ENCODE data around the gene KIFC1. TPM values are rescaled to one million over a fixed set of nuclear protein-coding genes. Genes with fewer than 3 reads are reported as not detected.

Gene KIFC1
- total and polyA plus RNA-seq, 2 donors (not counting 1 experiment from before 2014, with no cell fraction given): 0.79 to 1.0 TPM

DNA sequence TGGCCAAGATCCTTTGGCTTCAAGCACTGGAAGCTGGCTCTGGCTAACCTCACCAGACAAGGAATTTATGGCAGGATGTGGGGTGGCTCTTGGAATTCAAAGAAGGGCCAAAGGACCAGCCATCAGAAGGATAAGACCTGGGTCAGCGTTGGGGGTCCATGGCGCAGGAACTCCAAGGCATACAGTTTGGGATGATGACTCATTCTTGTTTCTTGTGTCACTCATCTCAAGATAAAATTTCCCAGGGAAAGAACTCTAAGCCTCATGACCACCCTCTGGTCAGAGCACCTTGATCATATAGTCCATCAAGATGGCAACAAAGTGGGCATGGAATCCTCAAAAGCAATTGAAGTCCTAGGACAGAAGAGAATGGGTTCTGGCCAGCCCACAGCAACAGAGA is 67.6 kb downstream of the KIFC1 start:
- intact Hi-C loops (cut with micrococcal nuclease): no loop called here
- no peak overlapping the region for H3K27ac Mint-ChIP-seq
- H3K4me1 Mint-ChIP-seq: peaks cover 18% of the 10 kb centered on the region
- TF ChIP-seq EZH2 (IDR thresholded peaks at IDR 0.05; ENCODE audit: borderline replicate concordance, insufficient read depth, low read depth, low read length, poor library complexity, severe bottlenecking): no peak
- TF ChIP-seq, protein P1, sequence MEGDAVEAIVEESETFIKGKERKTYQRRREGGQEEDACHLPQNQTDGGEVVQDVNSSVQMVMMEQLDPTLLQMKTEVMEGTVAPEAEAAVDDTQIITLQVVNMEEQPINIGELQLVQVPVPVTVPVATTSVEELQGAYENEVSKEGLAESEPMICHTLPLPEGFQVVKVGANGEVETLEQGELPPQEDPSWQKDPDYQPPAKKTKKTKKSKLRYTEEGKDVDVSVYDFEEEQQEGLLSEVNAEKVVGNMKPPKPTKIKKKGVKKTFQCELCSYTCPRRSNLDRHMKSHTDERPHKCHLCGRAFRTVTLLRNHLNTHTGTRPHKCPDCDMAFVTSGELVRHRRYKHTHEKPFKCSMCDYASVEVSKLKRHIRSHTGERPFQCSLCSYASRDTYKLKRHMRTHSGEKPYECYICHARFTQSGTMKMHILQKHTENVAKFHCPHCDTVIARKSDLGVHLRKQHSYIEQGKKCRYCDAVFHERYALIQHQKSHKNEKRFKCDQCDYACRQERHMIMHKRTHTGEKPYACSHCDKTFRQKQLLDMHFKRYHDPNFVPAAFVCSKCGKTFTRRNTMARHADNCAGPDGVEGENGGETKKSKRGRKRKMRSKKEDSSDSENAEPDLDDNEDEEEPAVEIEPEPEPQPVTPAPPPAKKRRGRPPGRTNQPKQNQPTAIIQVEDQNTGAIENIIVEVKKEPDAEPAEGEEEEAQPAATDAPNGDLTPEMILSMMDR (IDR thresholded peaks at IDR 0.05): no peak
- H3K4me3 ChIP-seq (ENCODE audit: control extremely low read depth in 1 of 5, extremely low read depth in 1 of 5, insufficient read depth in 1 of 5, low read depth in 2 of 5, low read length in 4 of 5): no peak overlapping the region
- no peak for ATAC-seq (ENCODE audit: low read depth)
- H4K20me1 ChIP-seq (ENCODE audit: control insufficient read depth, insufficient read depth, low read length, poor library complexity, severe bottlenecking): no peaks in the 10 kb centered on the region
- H3K9ac ChIP-seq (ENCODE audit: low read length): no peak overlapping the region
- ChIA-PET CTCF (no interaction called here), POLR2A (no interaction called here)
- H3K27me3 ChIP-seq (replicated peaks in 1 of 4; ENCODE audit: control extremely low read depth in 1 of 4, control insufficient read depth in 3 of 4, insufficient read depth in 4 of 4, low read length in 3 of 4): peaks cover 0 to 2% (median 0%) of the 10 kb centered on the region in 4 experiments
- H3K9me3 Mint-ChIP-seq (ENCODE audit: insufficient read depth): no peaks in the 10 kb centered on the region
- no peak overlapping the region for H3K4me3 Mint-ChIP-seq
- peaks cover 24% of the 10 kb centered on the region for H3K79me2 ChIP-seq (ENCODE audit: control insufficient read depth, insufficient read depth, low read length)
- H3K27ac ChIP-seq (ENCODE audit: low read length in 2 of 2): no peak overlapping the region
- H3K9me3 ChIP-seq (ENCODE audit: control extremely low read depth in 1 of 3, control insufficient read depth in 2 of 3, insufficient read depth in 1 of 3, low read length in 2 of 3): no peaks in the 10 kb centered on the region
- WGBS (ENCODE audit: insufficient coverage): 100% methylated on average over 1 of the region's 2 CpGs
- H3K27me3 Mint-ChIP-seq: no peaks in the 10 kb centered on the region
- H3K36me3 ChIP-seq (replicated peaks in 1 of 2; ENCODE audit: control extremely low read depth in 1 of 2, control insufficient read depth in 1 of 2, extremely low read depth in 1 of 2, insufficient read depth in 2 of 2, low read length in 1 of 2): peaks cover 0 to 3% of the 10 kb centered on the region in 2 experiments
- H3K4me2 ChIP-seq (replicated peaks; ENCODE audit: low read depth, low read length, poor library complexity, severe bottlenecking): no peak overlapping the region
- no peak for DNase-seq
- no peak overlapping the region for H2AFZ ChIP-seq (ENCODE audit: insufficient read depth, low read depth, low read length, poor library complexity, severe bottlenecking)
- peaks cover 7% of the 10 kb centered on the region in 2 donors for H3K4me1 ChIP-seq (ENCODE audit: control insufficient read depth in 2 of 2, insufficient read depth in 2 of 2, low read length in 2 of 2)

Small RNA genes lying within 50 kb of the gene (small RNA-seq; reads per million reads assigned to genes)
- gene RPL35AP4 (ENCODE audit: insufficient read length, low read depth, low replicate concordance) (not detected), gene ZBTB9 (ENCODE audit: insufficient read length, low read depth, low replicate concordance) (not detected)

Other genes with a start within 250 kb of the KIFC1 start
- 0.39 and 0.66 TPM in 2 replicates for gene COL11A2, start 199.4 kb upstream of the KIFC1 start, total RNA-seq
- 0.82 and 0.88 TPM in 2 replicates for gene COL11A2, start 199.4 kb upstream of the KIFC1 start, polyA plus RNA-seq
- 94.1 and 99.9 TPM in 2 replicates for gene RXRB, start 191.2 kb upstream of the KIFC1 start, total RNA-seq
- 82.3 and 88.3 TPM in 2 replicates for gene RXRB, start 191.2 kb upstream of the KIFC1 start, polyA plus RNA-seq
- 26.1 and 29.6 TPM in 2 replicates for gene SLC39A7, start 191.0 kb upstream of the KIFC1 start, total RNA-seq
- gene SLC39A7, start 191.0 kb upstream of the KIFC1 start, polyA plus RNA-seq: 18.7 and 22.2 TPM in 2 replicates
- 10.8 and 12.9 TPM in 2 replicates for gene HSD17B8, start 187.2 kb upstream of the KIFC1 start, total RNA-seq
- 12.8 and 25.5 TPM in 2 replicates for gene HSD17B8, start 187.2 kb upstream of the KIFC1 start, polyA plus RNA-seq
- 43.4 and 44.2 TPM in 2 replicates for gene RING1, start 183.3 kb upstream of the KIFC1 start, total RNA-seq
- gene RING1, start 183.3 kb upstream of the KIFC1 start, polyA plus RNA-seq: 34.9 and 37.1 TPM in 2 replicates
- gene VPS52, start 119.9 kb upstream of the KIFC1 start, total RNA-seq: 100 and 108 TPM in 2 replicates
- 144 and 184 TPM in 2 replicates for gene VPS52, start 119.9 kb upstream of the KIFC1 start, polyA plus RNA-seq
- 3,593 and 3,830 TPM in 2 replicates for gene RPS18, start 119.7 kb upstream of the KIFC1 start, total RNA-seq
- gene RPS18, start 119.7 kb upstream of the KIFC1 start, polyA plus RNA-seq: 5,829 and 6,485 TPM in 2 replicates
- 44.1 and 46.0 TPM in 2 replicates for gene B3GALT4, start 114.7 kb upstream of the KIFC1 start, total RNA-seq
- gene B3GALT4, start 114.7 kb upstream of the KIFC1 start, polyA plus RNA-seq: 4.6 and 10.2 TPM in 2 replicates
- gene WDR46, start 102.6 kb upstream of the KIFC1 start, total RNA-seq: 66.4 and 77.2 TPM in 2 replicates
- gene WDR46, start 102.6 kb upstream of the KIFC1 start, polyA plus RNA-seq: 43.6 and 60.1 TPM in 2 replicates
- gene PFDN6, start 102.2 kb upstream of the KIFC1 start, total RNA-seq: 44.7 and 51.1 TPM in 2 replicates
- gene PFDN6, start 102.2 kb upstream of the KIFC1 start, polyA plus RNA-seq: 33.2 and 34.2 TPM in 2 replicates
- gene RGL2, start 92.9 kb upstream of the KIFC1 start, total RNA-seq: 94.7 and 98.5 TPM in 2 replicates
- 133 and 161 TPM in 2 replicates for gene RGL2, start 92.9 kb upstream of the KIFC1 start, polyA plus RNA-seq
- 288 and 302 TPM in 2 replicates for gene TAPBP, start 77.7 kb upstream of the KIFC1 start, total RNA-seq
- gene TAPBP, start 77.7 kb upstream of the KIFC1 start, polyA plus RNA-seq: 279 and 310 TPM in 2 replicates
- gene ZBTB22, start 74.1 kb upstream of the KIFC1 start, total RNA-seq: 39.7 and 44.4 TPM in 2 replicates
- 22.0 and 25.9 TPM in 2 replicates for gene ZBTB22, start 74.1 kb upstream of the KIFC1 start, polyA plus RNA-seq
- gene DAXX, start 68.9 kb upstream of the KIFC1 start, total RNA-seq: 64.7 and 72.2 TPM in 2 replicates
- gene DAXX, start 68.9 kb upstream of the KIFC1 start, polyA plus RNA-seq: 44.8 and 54.3 TPM in 2 replicates
- gene PHF1, start 19.2 kb downstream of the KIFC1 start, total RNA-seq: 179 and 198 TPM in 2 replicates
- gene PHF1, start 19.2 kb downstream of the KIFC1 start, polyA plus RNA-seq: 365 and 548 TPM in 2 replicates
- 134 and 137 TPM in 2 replicates for gene CUTA, start 26.3 kb downstream of the KIFC1 start, total RNA-seq
- gene CUTA, start 26.3 kb downstream of the KIFC1 start, polyA plus RNA-seq: 181 and 226 TPM in 2 replicates
- 31.4 and 43.0 TPM in 2 replicates for gene SYNGAP1, start 28.2 kb downstream of the KIFC1 start, total RNA-seq
- gene SYNGAP1, start 28.2 kb downstream of the KIFC1 start, polyA plus RNA-seq: 18.6 and 18.7 TPM in 2 replicates
- 10.4 and 11.8 TPM in 2 replicates for gene ZBTB9, start 62.8 kb downstream of the KIFC1 start, total RNA-seq
- 2.8 and 2.9 TPM in 2 replicates for gene ZBTB9, start 62.8 kb downstream of the KIFC1 start, polyA plus RNA-seq
- 22.6 and 23.3 TPM in 2 replicates for gene BAK1, start 188.5 kb downstream of the KIFC1 start, total RNA-seq
- gene BAK1, start 188.5 kb downstream of the KIFC1 start, polyA plus RNA-seq: 34.3 and 39.1 TPM in 2 replicates
- 61.9 and 62.4 TPM in 2 replicates for gene ITPR3, start 229.5 kb downstream of the KIFC1 start, total RNA-seq
- 67.6 and 70.2 TPM in 2 replicates for gene ITPR3, start 229.5 kb downstream of the KIFC1 start, polyA plus RNA-seq

Measured in B cell (primary cell).